Naive B cell (primary cell): ENCODE results near the gene IFNG-AS1. TPM values are rescaled to one million over a fixed set of nuclear protein-coding genes. Genes with fewer than 3 reads are reported as not detected.
A peak's percentile ranks its signal among the peaks of the same experiment; 100 is the strongest.

ENCODE experiments used
- ATAC-seq, 2 donors: fragments of 150-1000 bp; cut with Tn5 transposase; 2 replicates each; pipeline ENCODE4 v1.10.0; 2021; ENCODE audit warnings: low read depth in 2 of 2, mild to moderate bottlenecking in 2 of 2, moderate library complexity in 2 of 2
- DNase-seq: peaks from one replicate; pipeline ENCODE4 v3.0.0; 2022
- H3K27ac Mint-ChIP-seq, 6 donors: one replicate each; pipeline ENCODE4 v1.8.0; 2020 to 2022; ENCODE audit warnings: mild to moderate bottlenecking in 6 of 6, mixed read lengths in 6 of 6, moderate library complexity in 5 of 6, inconsistent platforms in 2 of 6
- H3K27me3 Mint-ChIP-seq, 3 donors: one replicate each; pipeline ENCODE4 v1.8.0; 2021 to 2022; ENCODE audit warnings: mixed read lengths in 3 of 3, mild to moderate bottlenecking in 1 of 3
- H3K36me3 Mint-ChIP-seq, 2 donors: one replicate each; pipeline ENCODE4 v1.8.0; 2020 to 2022; ENCODE audit warnings: mixed read lengths in 2 of 2, inconsistent platforms in 1 of 2, mild to moderate bottlenecking in 1 of 2
- H3K4me1 Mint-ChIP-seq, 3 donors: one replicate each; pipeline ENCODE4 v1.8.0; 2020 to 2022; ENCODE audit warnings: mixed read lengths in 3 of 3, inconsistent platforms in 1 of 3, mild to moderate bottlenecking in 1 of 3, moderate library complexity in 1 of 3
- H3K4me3 Mint-ChIP-seq, 8 donors: one replicate each; pipeline ENCODE4 v1.8.0; 2020 to 2022; ENCODE audit warnings: mild to moderate bottlenecking in 8 of 8, mixed read lengths in 8 of 8, moderate library complexity in 8 of 8, inconsistent platforms in 2 of 8
- H3K9me3 Mint-ChIP-seq, 7 donors: one replicate each; pipeline ENCODE4 v1.8.0; 2020 to 2022; ENCODE audit warnings: mixed read lengths in 7 of 7, mild to moderate bottlenecking in 5 of 7, inconsistent platforms in 2 of 7, moderate library complexity in 1 of 7
- polyA plus RNA-seq, 6 donors: library from polyadenylated mRNA; unstranded; fragments of 300-500 nt; fragmentation: Illumina TruSeq; gene quantifications; one replicate each; pipeline ENCODE4 v1.2.3, GENCODE V29; 2021; ENCODE audit warnings: low read depth in 6 of 6

The IFNG-AS1 gene
- polyA plus RNA-seq, 6 donors from 2014 or later: 7.0 to 22.1 (median 12.0) TPM

GRCh38 chr12:67969134-67969802 lies 20.0 kb upstream of the IFNG-AS1 start:
- no peak overlapping the region for H3K4me3 Mint-ChIP-seq
- H3K27ac Mint-ChIP-seq: peak overlapping the region in 1 of 6 donors; percentile 8

DNA sequence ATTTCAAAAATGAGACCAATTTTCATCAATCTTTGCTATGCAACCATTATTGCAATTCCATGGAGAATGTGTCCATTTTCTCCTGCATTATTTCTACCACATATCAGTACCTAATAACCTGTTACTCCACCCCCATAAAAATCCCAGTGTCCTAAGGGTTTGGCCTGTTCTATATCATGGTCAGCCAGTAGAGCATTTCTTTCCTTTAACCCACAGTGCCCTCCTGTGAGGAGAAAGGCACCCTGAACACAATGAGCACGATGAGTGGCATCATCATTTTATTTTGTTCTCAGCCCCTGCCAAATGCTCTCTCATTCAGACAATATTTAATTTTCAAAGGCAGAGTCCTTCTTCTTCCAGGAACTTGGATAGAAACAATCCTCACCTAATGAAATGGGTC lies 11.6 kb upstream of the IFNG-AS1 start:
- Mint-ChIP-seq H3K4me1 (peaks cover 4 to 17% (median 9%) of the 10 kb centered on the region in 3 donors), H3K36me3 (peaks cover 8 to 15% of the 10 kb centered on the region in 2 donors), H3K9me3 (peaks cover 0 to 20% (median 9%) of the 10 kb centered on the region in 7 donors), H3K27ac (peak overlapping the region in 1 of 6 donors; percentile 74), H3K4me3 (no peak overlapping the region), H3K27me3 (no peaks in the 10 kb centered on the region)
- no peak for ATAC-seq
- DNase-seq: no peak

More at GRCh38 chr12:67969134-67969802, 20.0 kb upstream of the IFNG-AS1 start:
- Mint-ChIP-seq H3K9me3 (peaks cover 0 to 4% (median 0%) of the 10 kb centered on the region in 7 donors), H3K36me3 (no peaks in the 10 kb centered on the region), H3K27me3 (no peaks in the 10 kb centered on the region), H3K4me1 (peaks cover 24 to 29% (median 27%) of the 10 kb centered on the region in 3 donors)
- DNase-seq: no peak
- ATAC-seq: no peak

DNA sequence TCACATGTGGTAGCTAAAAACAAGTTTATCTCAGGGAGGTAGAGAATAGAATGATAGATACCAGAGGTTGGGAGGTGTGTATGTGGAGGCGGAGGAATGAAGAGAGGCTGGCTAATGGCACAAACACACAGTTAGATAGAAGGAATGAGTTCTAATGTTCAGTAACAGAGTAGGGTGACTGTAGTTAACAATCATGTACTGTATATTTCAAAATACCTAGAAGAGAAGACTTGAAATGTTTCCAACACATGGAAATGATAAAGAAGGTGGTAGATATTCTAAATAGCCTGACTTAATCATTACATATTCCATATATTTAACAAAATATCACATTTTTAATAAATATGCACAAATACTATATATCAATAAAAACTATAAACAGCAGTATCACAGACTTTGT lies 8.9 kb upstream of the IFNG-AS1 start:
- Mint-ChIP-seq H3K4me3 (peak overlapping the region in 1 of 8 donors; percentile 3), H3K9me3 (peaks cover 0 to 15% (median 9%) of the 10 kb centered on the region in 7 donors), H3K27me3 (no peaks in the 10 kb centered on the region), H3K27ac (no peak overlapping the region), H3K36me3 (peaks cover 8 to 15% of the 10 kb centered on the region in 2 donors), H3K4me1 (peaks cover 4 to 9% (median 6%) of the 10 kb centered on the region in 3 donors)
- ATAC-seq: no peak
- DNase-seq: no peak

- no peaks in the 10 kb centered on the region for H3K27me3 Mint-ChIP-seq
Observed at GRCh38 chr12:67981287-67982162, 7.7 kb upstream of the IFNG-AS1 start.

GRCh38 chr12:67982164-67982563 lies 7.1 kb upstream of the IFNG-AS1 start:
- H3K4me1 Mint-ChIP-seq: peaks cover 7 to 14% (median 11%) of the 10 kb centered on the region in 3 donors
- peaks cover 8 to 18% of the 10 kb centered on the region in 2 donors for H3K36me3 Mint-ChIP-seq
- peaks cover 2 to 17% (median 10%) of the 10 kb centered on the region in 7 donors for H3K9me3 Mint-ChIP-seq
- H3K27me3 Mint-ChIP-seq: no peaks in the 10 kb centered on the region
- peak overlapping the region in 2 of 6 donors; percentile 22 to 49 for H3K27ac Mint-ChIP-seq
- H3K4me3 Mint-ChIP-seq: no peak overlapping the region
- DNase-seq (no peak), ATAC-seq (no peak)

More at GRCh38 chr12:67981287-67982162, 7.7 kb upstream of the IFNG-AS1 start:
- Mint-ChIP-seq H3K4me1 (peaks cover 4 to 12% (median 6%) of the 10 kb centered on the region in 3 donors), H3K36me3 (peaks cover 8 to 15% of the 10 kb centered on the region in 2 donors), H3K27ac (peak overlapping the region in 1 of 6 donors; percentile 16), H3K9me3 (peaks cover 0 to 16% (median 8%) of the 10 kb centered on the region in 7 donors), H3K4me3 (no peak overlapping the region)
- DNase-seq (no peak), ATAC-seq (no peak)

- Mint-ChIP-seq H3K36me3 (peaks cover 4 to 11% of the 10 kb centered on the region in 2 donors), H3K9me3 (peaks cover 5 to 13% (median 9%) of the 10 kb centered on the region in 7 donors), H3K27ac (peak overlapping the region in 3 of 6 donors; percentile 18 to 96 (median 96))
Observed at GRCh38 chr12:67986632-67987031, 2.6 kb upstream of the IFNG-AS1 start.

DNA sequence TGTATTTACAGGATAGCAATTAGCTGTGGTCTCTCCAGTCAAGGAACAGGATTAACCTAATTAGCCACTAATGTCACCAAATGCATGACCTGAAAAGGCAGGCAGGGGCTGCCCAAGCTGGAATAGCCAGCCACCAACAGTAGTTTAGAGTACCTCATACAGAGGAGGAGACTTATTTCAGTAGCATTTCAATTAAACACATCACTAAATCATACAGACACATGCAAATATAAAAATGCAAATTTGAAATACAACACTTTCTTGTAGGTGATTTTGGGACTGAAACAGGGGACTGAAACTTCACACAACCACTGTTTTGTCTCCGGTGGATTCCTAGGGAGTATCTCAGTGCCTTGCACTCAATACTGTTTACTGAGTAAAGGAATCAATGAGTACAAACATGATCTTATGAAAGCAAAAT lies 636 bp upstream of the IFNG-AS1 start:
- no peaks in the 10 kb centered on the region for H3K27me3 Mint-ChIP-seq
- ATAC-seq: peak; percentile 46 to 52
- DNase-seq: no peak
- peaks cover 11 to 14% of the 10 kb centered on the region in 2 donors for H3K36me3 Mint-ChIP-seq
- peaks cover 5 to 13% (median 9%) of the 10 kb centered on the region in 7 donors for H3K9me3 Mint-ChIP-seq
- H3K4me3 Mint-ChIP-seq: peak overlapping the region; percentile 84 to 93 (median 90)
- H3K27ac Mint-ChIP-seq: peak overlapping the region; percentile 95 to 97 (median 96)
- peaks cover 50 to 68% (median 54%) of the 10 kb centered on the region in 3 donors for H3K4me1 Mint-ChIP-seq

More at GRCh38 chr12:67986632-67987031, 2.6 kb upstream of the IFNG-AS1 start:
- Mint-ChIP-seq H3K4me1 (peaks cover 37 to 53% (median 42%) of the 10 kb centered on the region in 3 donors), H3K27me3 (no peaks in the 10 kb centered on the region), H3K4me3 (no peak overlapping the region)
- ATAC-seq (no peak), DNase-seq (no peak)

GRCh38 chr12:67991158-67991557 lies 1.9 kb downstream of the IFNG-AS1 start:
- Mint-ChIP-seq H3K9me3 (peaks cover 5 to 12% (median 9%) of the 10 kb centered on the region in 7 donors), H3K36me3 (peaks cover 16 to 20% of the 10 kb centered on the region in 2 donors), H3K27ac (peak overlapping the region; percentile 96 to 97 (median 96)), H3K4me1 (peaks cover 58 to 80% (median 62%) of the 10 kb centered on the region in 3 donors), H3K27me3 (no peaks in the 10 kb centered on the region), H3K4me3 (peak overlapping the region; percentile 81 to 93 (median 88))
- ATAC-seq (peak; percentile 83 to 85), DNase-seq (peak; percentile 65)

DNA sequence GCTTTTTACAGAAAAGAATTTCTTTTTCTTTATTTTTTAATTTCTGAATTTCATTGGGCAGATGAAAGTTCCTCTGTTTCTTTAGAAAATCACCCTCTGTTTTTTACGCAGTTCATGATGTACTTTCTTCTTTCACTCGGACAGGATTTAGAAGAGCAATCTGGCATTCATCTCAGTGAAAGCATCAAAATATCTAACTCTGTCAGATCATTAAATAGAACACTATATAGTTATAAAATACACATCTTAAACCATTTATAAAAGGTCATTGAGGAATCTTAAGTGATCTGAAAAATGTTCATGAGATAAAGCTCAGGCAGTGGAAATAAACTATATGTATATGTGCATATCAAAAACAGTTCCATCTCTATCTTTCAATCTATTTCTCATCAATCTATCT lies 3.9 kb downstream of the IFNG-AS1 start:
- Mint-ChIP-seq H3K27me3 (no peaks in the 10 kb centered on the region), H3K4me1 (peaks cover 52 to 68% (median 55%) of the 10 kb centered on the region in 3 donors), H3K4me3 (peak overlapping the region in 3 of 8 donors; percentile 25 to 87 (median 64)), H3K27ac (peak overlapping the region; percentile 27 to 97 (median 88)), H3K9me3 (peaks cover 0 to 3% (median 0%) of the 10 kb centered on the region in 7 donors), H3K36me3 (peaks cover 17 to 26% of the 10 kb centered on the region in 2 donors)
- ATAC-seq (no peak), DNase-seq (no peak)

DNA sequence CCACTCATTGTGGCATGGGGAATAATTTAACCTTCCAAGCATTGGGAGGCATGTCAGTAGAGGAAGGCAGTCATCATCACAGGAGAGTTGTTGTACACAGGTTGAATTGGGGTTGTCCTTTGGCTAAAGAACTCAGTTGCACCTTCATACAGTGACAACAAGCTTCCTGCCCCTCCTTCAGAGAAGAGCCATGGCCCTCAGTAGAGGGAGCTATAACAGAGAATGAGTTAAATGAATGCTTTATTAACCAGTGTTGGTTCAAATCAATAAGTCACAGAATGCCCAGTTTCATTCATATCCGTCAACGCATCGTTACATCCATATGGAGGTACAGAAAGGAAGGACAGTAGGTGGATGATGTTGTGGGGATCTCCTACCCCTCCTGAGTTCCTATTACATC lies 4.8 kb downstream of the IFNG-AS1 start:
- Mint-ChIP-seq H3K27me3 (no peaks in the 10 kb centered on the region), H3K27ac (peak overlapping the region in 1 of 6 donors; percentile 18)
- ATAC-seq: no peak

GRCh38 chr12:67996347-67996746 lies 7.1 kb downstream of the IFNG-AS1 start:
- Mint-ChIP-seq H3K9me3 (no peaks in the 10 kb centered on the region), H3K36me3 (peaks cover 17 to 33% of the 10 kb centered on the region in 2 donors), H3K27me3 (no peaks in the 10 kb centered on the region), H3K4me1 (peaks cover 38 to 48% (median 47%) of the 10 kb centered on the region in 3 donors), H3K27ac (no peak overlapping the region), H3K4me3 (no peak overlapping the region)
- no peak for ATAC-seq
- DNase-seq: no peak

More for the DNA sequence above, 4.8 kb downstream of the IFNG-AS1 start:
- Mint-ChIP-seq H3K9me3 (peaks cover 0 to 3% (median 0%) of the 10 kb centered on the region in 7 donors), H3K4me3 (peak overlapping the region in 3 of 8 donors; percentile 16 to 34 (median 29)), H3K4me1 (peaks cover 49 to 63% (median 55%) of the 10 kb centered on the region in 3 donors), H3K36me3 (peaks cover 17 to 30% of the 10 kb centered on the region in 2 donors)
- DNase-seq: no peak

DNA sequence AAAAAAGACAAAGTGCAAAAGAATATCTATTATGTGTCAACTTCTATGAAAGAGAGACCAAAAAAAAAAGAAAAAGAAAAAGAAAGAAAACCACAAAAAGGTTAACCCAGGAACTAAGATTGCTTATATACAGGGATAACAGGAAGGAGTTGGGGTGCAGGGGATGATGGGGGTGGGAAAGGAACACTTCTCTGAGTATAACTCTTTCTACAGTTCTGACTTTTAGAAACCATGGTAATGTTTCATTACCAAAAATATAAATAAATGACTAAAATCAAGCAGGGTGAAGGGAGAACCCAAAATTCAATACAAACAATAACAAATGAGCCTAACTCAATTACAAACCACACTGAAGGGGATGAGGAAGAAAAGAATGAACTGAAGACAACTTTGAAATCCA lies 9.1 kb downstream of the IFNG-AS1 start:
- peak overlapping the region in 4 of 6 donors; percentile 5 to 83 (median 55) for H3K27ac Mint-ChIP-seq
- DNase-seq (no peak), ATAC-seq (no peak)
- peaks cover 17 to 40% of the 10 kb centered on the region in 2 donors for H3K36me3 Mint-ChIP-seq
- H3K9me3 Mint-ChIP-seq: no peaks in the 10 kb centered on the region
- H3K4me1 Mint-ChIP-seq: peaks cover 24 to 35% (median 34%) of the 10 kb centered on the region in 3 donors
- H3K27me3 Mint-ChIP-seq: no peaks in the 10 kb centered on the region
- H3K4me3 Mint-ChIP-seq: peak overlapping the region in 1 of 8 donors; percentile 22

DNA sequence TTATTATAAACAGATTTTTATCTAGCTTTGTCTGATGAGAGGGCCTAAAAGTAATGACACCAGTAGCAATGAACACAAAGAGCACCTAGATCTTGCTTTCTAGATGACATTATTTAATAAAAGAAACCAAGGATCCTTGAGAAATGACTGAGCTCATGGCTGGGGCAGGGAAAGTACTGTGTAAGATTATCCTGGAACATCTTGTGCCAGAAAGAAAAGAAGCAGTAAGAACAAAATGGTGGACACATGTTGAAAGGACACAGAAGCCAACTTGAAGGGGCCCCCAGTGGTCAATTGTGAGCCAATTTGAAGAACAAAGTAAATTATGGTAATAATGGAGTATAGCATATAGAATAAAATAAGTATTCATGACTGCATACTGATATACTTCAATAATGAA lies 10.0 kb downstream of the IFNG-AS1 start:
- Mint-ChIP-seq H3K27ac (peak overlapping the region in 4 of 6 donors; percentile 2 to 75 (median 58)), H3K4me1 (peaks cover 22 to 29% (median 29%) of the 10 kb centered on the region in 3 donors), H3K4me3 (no peak overlapping the region), H3K9me3 (no peaks in the 10 kb centered on the region), H3K36me3 (peaks cover 18 to 44% of the 10 kb centered on the region in 2 donors), H3K27me3 (no peaks in the 10 kb centered on the region)
- no peak for ATAC-seq
- no peak for DNase-seq
